Body of pancreas (tissue), 4 donors: ENCODE data around the gene HPDL. TPM values are rescaled to one million over a fixed set of nuclear protein-coding genes. Genes with fewer than 3 reads are reported as not detected.

Experiments
- ATAC-seq: fragments of 150-250 bp; one replicate; pipeline ENCODE4 v1.9.1; 2016
- DNase-seq, 4 donors: peaks; one replicate each; pipeline ENCODE4 v3.0.0-alpha.2; 2019
- H3K27ac ChIP-seq, 4 donors: fragments of 200-600 bp; sonication (generic); 1 replicate in 3 of 4; 2 replicates in 1 of 4; pipeline versions ENCODE4 v1.5.1 to v1.6.1; 2016 to 2019; ENCODE audit warnings: mild to moderate bottlenecking in 1 of 4, mixed read lengths in 1 of 4, moderate library complexity in 1 of 4
- H3K27me3 ChIP-seq, 2 donors: fragments of 200-600 bp; sonication (generic); one replicate each; pipeline ENCODE4 v1.6.0; 2016; ENCODE audit warnings: mild to moderate bottlenecking in 1 of 2
- H3K36me3 ChIP-seq, 2 donors: fragments of 200-600 bp; sonication (generic); replicated peaks in 1 of 2; 2 replicates each; pipeline ENCODE4 v1.5.1; 2016; ENCODE audit warnings: low read depth in 2 of 2; ENCODE audit not compliant: insufficient read depth in 1 of 2
- H3K4me1 ChIP-seq: fragments of 200-600 bp; sonication (generic); one replicate; pipeline ENCODE4 v1.6.0; 2016
- H3K4me3 ChIP-seq, 2 donors: fragments of 200-600 bp; sonication (generic); 1 replicate in 1 of 2; 2 replicates in 1 of 2; pipeline ENCODE4 v1.5.1; 2016 to 2019
- H3K9me3 ChIP-seq, 3 donors: fragments of 200-600 bp; sonication (generic); 1 replicate in 2 of 3; 2 replicates in 1 of 3; pipeline ENCODE4 v1.5.1; 2016
- POLR2A ChIP-seq, 3 donors: fragments of 450-650 bp; IDR thresholded peaks; one replicate each; pipeline ENCODE4 v1.6.1; 2016; ENCODE audit warnings: antibody characterized with exemption in 3 of 3, mild to moderate bottlenecking in 2 of 3
- WGBS, 2 donors: methylation state at CpG; one replicate each; pipeline ENCODE4 v1.1.5; 2017; 5-methylcytosine and 5-hydroxymethylcytosine counted together
- intact Hi-C: fragments of 100-400 bp; cut with DNase I; formaldehyde crosslinking; loops from one replicate; pipeline ENCODE4 v1.15.1; 2023
- total RNA-seq, 2 donors: library from RNA; depleted of rRNA; stranded (reverse); fragments of >200 nt; gene quantifications; one replicate each; pipeline ENCODE4 v1.1.0, GENCODE V29; 2016
- TF ChIP-seq, protein P1 (sequence below), 7 experiments: fragments of 450-650 bp in 4 of 7; fragments of 200-600 bp in 3 of 7; sonication (generic) in 3 of 7; IDR thresholded peaks; one replicate each; pipeline ENCODE4 v1.5.1; 2016 to 2019; ENCODE audit warnings: antibody characterized with exemption in 7 of 7

HPDL gene
- total RNA-seq, 2 donors from 2014 or later: 0.26 TPM; not detected in 1

- ATAC-seq (peak; percentile 92), DNase-seq (peak; percentile 90 to 93 (median 92))
- Histone ChIP-seq H3K4me3 (peak within 1 kb of the TSS; percentile 60 to 93), H3K9me3 (no peaks in the 10 kb centered on the region), H3K27ac (peak within 1 kb of the TSS; percentile 83 to 99 (median 96)), H3K4me1 (peaks cover 27% of the 10 kb centered on the region), H3K36me3 (peaks cover 0 to 10% of the 10 kb centered on the region in 2 donors), H3K27me3 (no peaks in the 10 kb centered on the region)
- peak; percentile 81 to 89 (median 83) for TF ChIP-seq POLR2A (IDR thresholded peaks at IDR 0.05)
- TF ChIP-seq, protein P1, sequence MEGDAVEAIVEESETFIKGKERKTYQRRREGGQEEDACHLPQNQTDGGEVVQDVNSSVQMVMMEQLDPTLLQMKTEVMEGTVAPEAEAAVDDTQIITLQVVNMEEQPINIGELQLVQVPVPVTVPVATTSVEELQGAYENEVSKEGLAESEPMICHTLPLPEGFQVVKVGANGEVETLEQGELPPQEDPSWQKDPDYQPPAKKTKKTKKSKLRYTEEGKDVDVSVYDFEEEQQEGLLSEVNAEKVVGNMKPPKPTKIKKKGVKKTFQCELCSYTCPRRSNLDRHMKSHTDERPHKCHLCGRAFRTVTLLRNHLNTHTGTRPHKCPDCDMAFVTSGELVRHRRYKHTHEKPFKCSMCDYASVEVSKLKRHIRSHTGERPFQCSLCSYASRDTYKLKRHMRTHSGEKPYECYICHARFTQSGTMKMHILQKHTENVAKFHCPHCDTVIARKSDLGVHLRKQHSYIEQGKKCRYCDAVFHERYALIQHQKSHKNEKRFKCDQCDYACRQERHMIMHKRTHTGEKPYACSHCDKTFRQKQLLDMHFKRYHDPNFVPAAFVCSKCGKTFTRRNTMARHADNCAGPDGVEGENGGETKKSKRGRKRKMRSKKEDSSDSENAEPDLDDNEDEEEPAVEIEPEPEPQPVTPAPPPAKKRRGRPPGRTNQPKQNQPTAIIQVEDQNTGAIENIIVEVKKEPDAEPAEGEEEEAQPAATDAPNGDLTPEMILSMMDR (IDR thresholded peaks at IDR 0.05): peak in 2 of 7 experiments; percentile 11 to 13
- intact Hi-C loops: loop anchor here (5.0 to 10.0 kb wide), 2 partner anchors 157 to 235 kb away; no protein-coding TSS in a partner anchor
- WGBS, 2 donors: 0 to 6% methylated on average over 6 to 65 of the region's 70 CpGs
These were observed 13.3 kb downstream of the HPDL start, which contains the start of the genes MUTYH and TOE1 for GRCh38 chr1:45339789-45340558. TSS of gene MUTYH (minus strand) at chr1:45340440. CDS start at chr1:45334505, 5,935 bp downstream. TSS of gene TOE1 (plus strand) at chr1:45340170. CDS start at chr1:45340253, 83 bp downstream.

DNA sequence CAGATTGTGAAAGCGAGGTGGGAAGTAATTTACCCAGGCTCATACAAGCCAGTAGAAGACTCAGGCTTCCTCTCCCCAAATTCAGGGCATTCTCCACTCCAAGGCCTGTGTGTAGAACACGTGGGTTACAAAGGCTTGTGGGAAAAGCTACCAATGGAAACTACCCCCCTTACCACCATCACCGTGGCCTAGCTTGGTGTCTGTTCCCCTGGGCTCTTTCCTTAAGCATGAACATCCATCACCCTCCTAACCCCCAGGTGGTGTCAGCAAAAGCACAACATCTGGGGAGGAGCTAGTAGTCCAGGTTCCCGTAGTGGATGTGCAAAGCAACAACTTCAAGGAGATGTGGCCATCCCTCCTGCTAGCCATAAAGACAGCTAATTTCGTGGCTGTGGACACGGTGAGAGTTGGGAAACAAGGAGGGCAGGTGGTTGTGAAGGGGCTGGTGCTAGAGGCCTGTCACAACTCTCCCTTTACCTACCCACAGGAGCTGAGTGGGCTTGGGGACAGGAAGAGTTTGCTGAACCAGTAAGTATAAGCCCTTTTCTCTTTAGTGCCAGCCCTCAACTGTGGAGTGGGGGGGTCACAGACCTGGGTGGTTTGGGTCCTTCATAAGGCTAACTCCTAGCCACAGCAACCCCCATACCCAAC lies 14.2 kb downstream of the HPDL start:
- WGBS, 2 donors: 22 to 31% methylated on average over 4 to 6 of the region's 6 CpGs
- Histone ChIP-seq H3K27me3 (no peaks in the 10 kb centered on the region), H3K27ac (peak overlapping the region in 1 of 4 donors; percentile 99), H3K36me3 (peaks cover 0 to 10% of the 10 kb centered on the region in 2 donors), H3K4me1 (peaks cover 24% of the 10 kb centered on the region), H3K9me3 (no peaks in the 10 kb centered on the region), H3K4me3 (peak overlapping the region in 1 of 2 donors; percentile 93)
- intact Hi-C loops: loop anchor here (5.0 to 10.0 kb wide), 2 partner anchors 156 to 234 kb away; no protein-coding TSS in a partner anchor
- no peak for TF ChIP-seq POLR2A (IDR thresholded peaks at IDR 0.05)
- TF ChIP-seq, protein P1 (IDR thresholded peaks at IDR 0.05): no peak
- no peak for DNase-seq
- no peak for ATAC-seq

- no peak overlapping the region for H3K4me3 ChIP-seq
- 95 to 97% methylated on average over 2 of the region's 2 CpGs for WGBS, 2 donors
- TF ChIP-seq POLR2A (IDR thresholded peaks at IDR 0.05): no peak
- TF ChIP-seq, protein P1 (IDR thresholded peaks at IDR 0.05): no peak
- peaks cover 30% of the 10 kb centered on the region for H3K4me1 ChIP-seq
- DNase-seq (no peak), ATAC-seq (no peak)
- no peaks in the 10 kb centered on the region for H3K9me3 ChIP-seq
- peaks cover 0 to 10% of the 10 kb centered on the region in 2 donors for H3K36me3 ChIP-seq
- intact Hi-C loops: loop anchor here (5.0 to 10.0 kb wide), 2 partner anchors 153 to 230 kb away; no protein-coding TSS in a partner anchor
- H3K27ac ChIP-seq: no peak overlapping the region
- no peaks in the 10 kb centered on the region for H3K27me3 ChIP-seq
These were observed 17.8 kb downstream of the HPDL start for GRCh38 chr1:45344499-45344898.

GRCh38 chr1:45345014-45345413 lies 18.3 kb downstream of the HPDL start:
- intact Hi-C loops: loop anchor here (10.0 kb wide), 1 partner anchor 230 kb away; no protein-coding TSS in a partner anchor
- no peak for TF ChIP-seq POLR2A (IDR thresholded peaks at IDR 0.05)
- TF ChIP-seq, protein P1 (IDR thresholded peaks at IDR 0.05): no peak
- Histone ChIP-seq H3K9me3 (no peaks in the 10 kb centered on the region), H3K27me3 (no peaks in the 10 kb centered on the region), H3K36me3 (peaks cover 0 to 10% of the 10 kb centered on the region in 2 donors), H3K4me1 (peaks cover 30% of the 10 kb centered on the region), H3K27ac (no peak overlapping the region), H3K4me3 (no peak overlapping the region)
- ATAC-seq: no peak
- WGBS, 2 donors: 91 to 94% methylated on average over 9 to 13 of the region's 13 CpGs
- no peak for DNase-seq
